Bone marrow (tissue), 2 donors: ENCODE data around the gene MUC5AC.
"Not testable (repeated sequence)": the region's sequence is repeated elsewhere in the genome, so short reads cannot be mapped to it uniquely, and the experiment has no call there.

Experiments
- DNase-seq, 2 donors: peaks; one replicate each; lab custom pipeline; 2025; lab: John Stamatoyannopoulos, UW

Gene MUC5AC

GRCh38 chr11:1148752-1149180 is 9.0 kb upstream of the MUC5AC start:
- no peak for DNase-seq

DNA sequence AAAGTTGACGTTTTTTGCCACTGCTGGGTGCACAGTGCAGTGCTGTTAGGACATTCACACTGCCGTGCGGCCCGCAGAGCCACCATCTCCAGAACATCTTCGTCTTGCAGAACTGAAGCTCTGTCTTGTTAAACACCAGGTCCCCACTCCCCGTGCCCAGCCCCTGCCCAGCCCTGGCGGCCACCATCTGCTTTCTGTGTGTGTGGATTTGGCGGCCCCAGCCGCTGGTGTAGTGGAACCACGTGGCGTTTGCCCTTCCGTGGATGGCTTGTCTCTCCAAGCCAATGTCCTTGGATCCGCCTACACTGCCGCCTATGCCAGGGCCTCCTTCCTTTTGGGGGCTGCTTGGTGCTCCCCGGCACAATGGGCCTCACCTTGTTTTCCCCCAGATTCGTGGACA is 8.2 kb upstream of the MUC5AC start:
- DNase-seq, result no peak

DNA sequence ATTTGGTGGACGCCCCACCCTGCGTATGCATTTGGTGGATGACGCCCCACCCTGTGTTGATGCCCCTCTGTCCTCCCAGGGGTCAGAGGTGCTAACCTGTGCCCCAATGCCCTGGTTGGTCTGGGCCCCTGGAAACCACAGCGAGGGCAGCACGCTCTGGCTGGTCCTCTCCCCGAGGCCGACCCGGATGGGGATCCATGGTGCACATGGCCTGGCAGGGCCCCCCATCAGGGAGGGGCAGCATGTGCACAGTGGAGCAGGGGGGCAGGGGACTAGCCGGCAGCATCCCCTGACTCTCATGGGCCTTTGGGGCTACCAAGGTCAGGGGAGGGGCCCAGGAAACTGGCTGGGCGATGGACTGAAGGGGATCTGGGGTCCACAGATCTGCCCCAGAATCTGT is 7.6 kb upstream of the MUC5AC start:
- DNase-seq, result no peak

GRCh38 chr11:1150769-1151365 is 6.9 kb upstream of the MUC5AC start:
- DNase-seq, result no peak

GRCh38 chr11:1151366-1152315 is 6.1 kb upstream of the MUC5AC start:
- DNase-seq, result no peak

DNA sequence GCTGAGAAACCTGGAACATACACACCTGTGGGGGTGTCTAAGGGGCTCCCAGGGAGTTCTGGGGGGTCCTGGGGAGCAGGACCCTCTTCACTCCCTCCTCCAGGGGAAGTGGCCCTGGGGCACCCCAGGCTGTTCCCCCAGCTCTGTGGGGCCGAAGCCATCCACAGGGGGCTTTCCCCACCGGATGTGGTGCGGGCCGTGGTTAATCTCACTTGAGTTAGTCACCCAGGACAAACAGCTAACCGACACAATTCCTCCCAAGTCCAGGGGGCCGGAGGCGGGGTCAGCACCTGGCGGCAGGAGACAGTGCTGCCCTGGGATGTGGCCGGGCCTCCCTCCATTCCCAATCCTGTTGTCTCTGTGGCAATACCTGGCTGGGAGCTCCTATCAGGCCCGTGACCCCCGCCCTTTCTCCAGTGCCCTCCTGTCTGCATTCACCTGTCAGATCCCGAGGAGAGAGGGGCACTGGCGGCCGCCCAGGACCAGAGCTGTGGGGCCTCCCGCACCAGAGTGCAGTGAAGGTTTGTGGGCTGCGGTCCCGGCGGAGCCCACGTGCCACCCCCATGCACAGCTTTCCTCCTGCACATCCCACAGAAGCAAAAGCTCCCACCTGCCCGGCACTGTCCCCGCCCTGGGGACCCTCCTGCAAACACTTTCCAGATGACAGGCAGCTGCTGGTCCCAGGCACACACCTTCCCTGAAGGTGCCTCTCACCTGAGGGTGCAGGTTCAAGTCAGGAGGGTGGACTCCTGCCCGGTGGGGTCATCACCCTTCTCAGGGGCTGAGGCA is 5.2 kb upstream of the MUC5AC start:
- no peak for DNase-seq

GRCh38 chr11:1153105-1153950 is 4.4 kb upstream of the MUC5AC start:
- DNase-seq, result no peak

- DNase-seq, result no peak
These were observed 3.7 kb upstream of the MUC5AC start for GRCh38 chr11:1153951-1154493.

- DNase-seq, result not testable (repeated sequence)
These were observed 3.1 kb upstream of the MUC5AC start for GRCh38 chr11:1154656-1155055.

DNA sequence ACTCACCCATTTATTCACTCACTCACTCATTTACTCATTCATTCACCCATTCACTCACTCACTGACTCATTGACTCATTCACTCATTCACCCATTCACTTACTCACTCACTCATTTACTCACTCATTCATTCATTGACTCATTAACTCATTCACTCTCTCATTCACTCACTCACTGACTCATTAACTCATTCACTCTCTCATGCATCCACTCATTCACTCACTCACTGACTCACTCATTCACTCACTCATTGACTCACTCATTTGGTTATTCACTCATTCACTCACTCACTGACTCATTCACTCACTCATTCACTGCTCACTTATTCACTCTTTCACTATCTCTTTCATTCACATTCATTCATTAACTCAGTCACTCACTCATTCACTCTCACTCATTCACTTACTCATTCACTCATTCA is 2.5 kb upstream of the MUC5AC start:
- no peak for DNase-seq

DNA sequence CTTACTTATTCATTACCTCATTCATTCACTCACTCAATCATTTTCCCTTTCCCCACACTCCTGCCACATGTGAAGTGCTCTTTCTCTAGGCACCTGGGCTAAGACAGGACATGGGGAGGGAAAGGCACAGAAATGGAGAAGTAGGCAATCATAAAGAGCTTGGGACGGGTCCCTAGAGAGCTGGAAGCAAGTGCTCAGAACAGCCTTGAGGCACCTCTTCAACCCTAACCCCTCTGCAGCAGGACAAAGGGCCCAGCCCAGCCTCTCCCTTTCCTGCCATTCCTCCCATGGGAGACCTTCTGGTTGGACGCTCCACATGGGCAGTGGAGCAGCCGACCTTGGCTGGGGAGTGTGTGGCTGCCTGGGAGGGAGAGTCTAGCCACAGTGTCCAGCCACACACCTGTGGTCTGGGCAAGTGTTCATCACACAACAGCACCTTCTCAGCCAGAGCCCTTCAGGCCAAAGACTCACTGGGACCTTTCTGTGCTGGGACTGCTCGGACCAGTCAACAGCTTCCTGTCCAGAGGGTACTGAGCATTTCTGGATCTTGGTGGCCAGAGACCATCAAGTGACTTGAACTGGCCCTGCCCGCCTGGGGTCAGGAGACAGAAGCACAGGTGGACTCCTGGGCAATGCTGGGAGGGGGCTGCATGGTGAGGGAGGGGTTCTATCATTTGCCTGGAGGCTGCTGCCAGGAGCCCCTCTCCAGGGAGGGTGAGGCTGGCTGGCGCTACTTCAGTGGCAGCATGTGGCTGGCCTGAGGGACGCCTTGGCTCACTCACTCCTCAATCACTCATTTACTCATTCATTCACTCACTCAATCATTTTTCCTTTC is 1.0 kb upstream of the MUC5AC start:
- no peak for DNase-seq

DNA sequence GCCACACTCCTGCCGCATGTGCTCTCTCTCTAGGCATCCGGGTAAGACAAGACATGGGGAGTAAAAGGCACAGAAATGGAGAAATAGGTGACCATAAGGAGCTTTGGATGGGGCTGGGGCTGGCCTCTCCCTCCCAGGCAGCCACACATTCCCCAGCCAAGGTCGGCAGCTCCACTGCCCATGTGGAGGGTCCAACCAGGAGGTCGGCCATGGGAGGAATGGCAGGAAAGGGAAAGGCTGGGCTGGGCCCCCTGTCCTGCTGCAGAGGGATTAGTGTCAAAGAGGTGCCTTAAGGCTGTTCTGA is 460 bp upstream of the MUC5AC start:
- no peak for DNase-seq

DNA sequence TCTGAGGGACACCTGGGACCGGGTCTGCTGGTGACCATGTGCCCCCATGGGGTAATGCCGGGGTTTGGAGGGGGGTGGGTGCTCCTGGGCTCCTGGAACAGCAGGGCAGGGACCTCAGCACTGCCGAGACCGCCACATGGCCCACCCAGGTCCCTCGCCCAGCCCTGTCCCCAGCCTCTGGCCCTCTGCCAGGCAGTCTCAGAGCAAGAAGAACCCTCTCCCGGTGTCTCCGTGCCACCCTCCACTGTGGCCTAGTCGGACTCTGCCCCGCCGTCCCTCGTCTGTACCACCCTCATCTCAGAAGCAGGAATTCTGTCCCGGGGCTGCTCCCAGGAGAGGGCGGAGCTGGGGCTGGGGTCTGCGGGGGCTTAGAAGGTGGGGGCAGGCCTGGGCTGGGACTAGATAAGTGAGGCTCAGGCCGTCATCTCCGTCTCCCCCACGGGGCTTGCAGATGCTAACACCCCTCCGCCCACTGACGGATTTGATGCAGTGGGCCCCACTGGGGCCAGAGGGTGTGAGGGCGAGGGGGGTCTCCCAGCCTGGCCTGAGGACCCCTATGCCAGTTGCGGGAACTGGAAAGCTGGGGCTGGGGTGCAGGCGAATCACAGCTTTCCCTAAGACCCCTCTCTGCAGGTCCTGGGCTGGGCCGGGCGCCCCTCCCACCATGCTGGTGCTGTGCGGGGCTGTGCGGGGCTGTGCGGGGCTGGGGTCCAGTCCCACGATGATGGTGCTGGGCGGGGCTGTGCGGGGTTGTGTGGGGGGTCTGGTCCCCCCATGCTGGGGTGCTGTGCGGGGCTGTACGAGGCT is 1.1 kb downstream of the MUC5AC start:
- no peak for DNase-seq

DNA sequence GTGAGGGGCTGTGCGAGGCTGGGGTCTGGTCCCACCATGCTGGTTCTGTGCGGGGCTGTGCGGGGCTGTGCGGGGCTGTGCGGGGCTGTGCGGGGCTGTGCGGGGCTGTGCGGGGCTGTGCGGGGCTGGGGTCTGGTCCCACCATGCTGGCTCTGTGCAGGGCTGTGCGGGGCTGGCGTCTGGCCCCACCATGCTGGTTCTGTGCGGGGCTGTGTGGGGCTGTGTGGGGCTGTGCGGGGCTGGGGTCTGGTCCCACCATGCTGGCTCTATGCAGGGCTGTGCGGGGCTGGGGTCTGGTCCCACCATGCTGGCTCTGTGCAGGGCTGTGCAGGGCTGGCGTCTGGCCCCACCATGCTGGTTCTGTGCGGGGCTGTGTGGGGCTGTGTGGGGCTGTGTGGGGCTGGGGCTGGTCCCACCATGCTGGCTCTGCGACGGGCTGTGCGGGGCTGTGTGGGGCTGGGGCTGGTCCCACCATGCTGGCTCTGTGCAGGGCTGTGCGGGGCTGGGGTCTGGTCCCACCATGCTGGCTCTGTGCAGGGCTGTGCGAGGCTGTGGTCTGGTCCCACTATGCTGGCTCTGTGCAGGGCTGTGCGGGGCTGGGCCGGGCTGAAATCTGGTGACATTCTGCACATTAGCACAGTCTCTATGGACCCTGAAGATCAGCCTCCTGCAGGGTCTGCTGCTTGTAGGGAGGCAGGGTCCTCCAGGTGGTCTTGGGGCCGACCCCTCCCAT is 1.9 kb downstream of the MUC5AC start:
- not testable (repeated sequence) for DNase-seq

GRCh38 chr11:1160231-1161101 is 2.7 kb downstream of the MUC5AC start:
- no peak for DNase-seq

GRCh38 chr11:1161410-1162137 is 3.8 kb downstream of the MUC5AC start:
- DNase-seq, result no peak

- DNase-seq, result no peak
These were observed 4.4 kb downstream of the MUC5AC start for GRCh38 chr11:1162138-1162475.
